ENCODE data around the gene FAM76B. TPM values are rescaled to one million over a fixed set of nuclear protein-coding genes. Genes with fewer than 3 reads are reported as not detected.

The FAM76B gene
- total and polyA plus RNA-seq, 2 of the 13 experiments (the other 11 are each of a cell fraction or from before 2014, with no cell fraction given): 20.2 to 24.2 TPM

GRCh38 chr11:95788921-95789505, 569 bp downstream of the FAM76B start (continued):
- TF ChIP-seq ZXDC (CRISPR knock-in tag; IDR thresholded peaks at IDR 0.05): no peak
- TF ChIP-seq NFKBIZ (CRISPR knock-in tag; IDR thresholded peaks at IDR 0.05): no peak
- 0 out of 2 replicates have a peak, but pooled peaks have one; percentile 49 for TF ChIP-seq ZNF790 (CRISPR knock-in tag; IDR thresholded peaks at IDR 0.05; ENCODE audit: borderline replicate concordance)
- no peak for TF ChIP-seq HNF1B (CRISPR knock-in tag; IDR thresholded peaks at IDR 0.05)
- no peak for TF ChIP-seq ZBTB10 (CRISPR knock-in tag; IDR thresholded peaks at IDR 0.05; ENCODE audit: borderline replicate concordance)
- TF ChIP-seq DRAP1 (CRISPR knock-in tag; IDR thresholded peaks at IDR 0.05): no peak
- no peak for TF ChIP-seq ZGPAT (CRISPR knock-in tag; IDR thresholded peaks at IDR 0.05)
- TF ChIP-seq NFE2L1 (CRISPR knock-in tag; IDR thresholded peaks at IDR 0.05; ENCODE audit: borderline replicate concordance): no peak
- no peak for TF ChIP-seq RFXANK (CRISPR knock-in tag; IDR thresholded peaks at IDR 0.05)
- TF ChIP-seq ZNF33B (CRISPR knock-in tag; IDR thresholded peaks at IDR 0.05): 0 out of 2 replicates have a peak, but pooled peaks have one; percentile 15
- no peak for TF ChIP-seq TCF7 (IDR thresholded peaks at IDR 0.05; ENCODE audit: low read depth)
- TF ChIP-seq GPBP1L1 (CRISPR knock-in tag; IDR thresholded peaks at IDR 0.05): no peak
- TF ChIP-seq ZNF121 (CRISPR knock-in tag; IDR thresholded peaks at IDR 0.05): no peak
- TF ChIP-seq ZNF282 (IDR thresholded peaks at IDR 0.05; ENCODE audit: partially characterized antibody): no peak
- TF ChIP-seq GABPA (IDR thresholded peaks at IDR 0.05; ENCODE audit: low read depth, low read length): no peak
- no peak for TF ChIP-seq GABPA (CRISPR knock-in tag; IDR thresholded peaks at IDR 0.05; ENCODE audit: low read depth)
- no peak for TF ChIP-seq IKZF4 (CRISPR knock-in tag; IDR thresholded peaks at IDR 0.05; ENCODE audit: borderline replicate concordance, low read depth, not compliant biosample characterization)
- TF ChIP-seq IKZF1 (IDR thresholded peaks at IDR 0.05): no peak
- TF ChIP-seq HNF4A (CRISPR knock-in tag; IDR thresholded peaks at IDR 0.05): no peak
- no peak for TF ChIP-seq ZNF629 (CRISPR knock-in tag; conservative IDR thresholded peaks at IDR 0.05)
- TF ChIP-seq ZNF441 (CRISPR knock-in tag; IDR thresholded peaks at IDR 0.05; ENCODE audit: borderline replicate concordance): no peak
